CD14-positive monocyte (primary cell): ENCODE data around the gene STON2. TPM values are rescaled to one million over a fixed set of nuclear protein-coding genes. Genes with fewer than 3 reads are reported as not detected.
A peak's percentile ranks its signal among the peaks of the same experiment; 100 is the strongest.

Experiments used
- DNase-seq, 3 donors: peaks; one replicate each; pipeline ENCODE4 v3.0.0-alpha.2; 2011 to 2022
- H2AFZ ChIP-seq: 2 replicates; pipeline ENCODE4 v1.6.0; 2012; ENCODE audit warnings: mild to moderate bottlenecking, low read depth, low read length, inconsistent platforms; ENCODE audit not compliant: insufficient read depth, poor library complexity, severe bottlenecking
- H3K27ac ChIP-seq, 2 donors: 1 replicate in 1 of 2; 2 replicates in 1 of 2; pipeline ENCODE4 v1.5.1; 2012 to 2013; ENCODE audit warnings: low read length in 2 of 2, control low read depth in 1 of 2, inconsistent platforms in 1 of 2, low read depth in 1 of 2, mild to moderate bottlenecking in 1 of 2
- H3K27me3 ChIP-seq, 2 donors: one replicate each; pipeline versions ENCODE4 v1.6.0 to v1.6.1; 2011 to 2013; ENCODE audit warnings: low read length in 2 of 2; ENCODE audit not compliant: control insufficient read depth in 2 of 2, insufficient read depth in 2 of 2
- H3K36me3 ChIP-seq, 2 donors: replicated peaks in 1 of 2; 1 replicate in 1 of 2; 2 replicates in 1 of 2; pipeline versions ENCODE4 v1.5.1 to v1.6.1; 2012 to 2013; ENCODE audit warnings: low read length in 2 of 2, control low read depth in 1 of 2, inconsistent platforms in 1 of 2, mild to moderate bottlenecking in 1 of 2; ENCODE audit not compliant: insufficient read depth in 2 of 2, control insufficient read depth in 1 of 2
- H3K4me1 ChIP-seq, 2 donors: 1 replicate in 1 of 2; 2 replicates in 1 of 2; pipeline versions ENCODE4 v1.5.1 to v1.6.1; 2012 to 2013; ENCODE audit warnings: low read length in 2 of 2, control low read depth in 1 of 2, inconsistent platforms in 1 of 2, mild to moderate bottlenecking in 1 of 2, moderate library complexity in 1 of 2; ENCODE audit not compliant: insufficient read depth in 2 of 2, control insufficient read depth in 1 of 2
- H3K4me2 ChIP-seq: replicated peaks from 2 replicates; pipeline ENCODE3; 2012; ENCODE audit warnings: low read length, moderate library complexity, mild to moderate bottlenecking; ENCODE audit not compliant: poor library complexity, severe bottlenecking; ENCODE audit errors: extremely low read depth
- H3K4me3 ChIP-seq, 3 experiments: fragments of 200-600 bp in 1 of 3; sonication (generic) in 1 of 3; replicated peaks in 1 of 3; 1 replicate in 2 of 3; 2 replicates in 1 of 3; pipeline ENCODE4 v1.5.1; 2011 to 2013; ENCODE audit warnings: low read length in 3 of 3, mild to moderate bottlenecking in 3 of 3, control low read depth in 2 of 3, low read depth in 2 of 3, inconsistent platforms in 1 of 3, moderate library complexity in 1 of 3
- H3K79me2 ChIP-seq: 2 replicates; pipeline ENCODE4 v1.6.0; 2012; ENCODE audit warnings: mild to moderate bottlenecking, control low read depth, inconsistent platforms, low read length, moderate library complexity; ENCODE audit not compliant: insufficient read depth
- H3K9ac ChIP-seq: 2 replicates; pipeline ENCODE4 v1.6.0; 2017; ENCODE audit warnings: low read length, mild to moderate bottlenecking; ENCODE audit not compliant: insufficient read depth, poor library complexity, severe bottlenecking
- H3K9me3 ChIP-seq, 2 donors: replicated peaks in 1 of 2; 1 replicate in 1 of 2; 2 replicates in 1 of 2; pipeline versions ENCODE4 v1.5.1 to v1.6.1; 2012 to 2013; ENCODE audit warnings: low read length in 2 of 2, control low read depth in 1 of 2; ENCODE audit not compliant: control insufficient read depth in 1 of 2, insufficient read depth in 1 of 2
- H4K20me1 ChIP-seq: 2 replicates; pipeline ENCODE4 v1.6.0; 2012; ENCODE audit warnings: mild to moderate bottlenecking, low read length, control low read depth, moderate library complexity; ENCODE audit not compliant: insufficient read depth
- H3K27ac Mint-ChIP-seq, 7 donors: one replicate each; pipeline ENCODE4 v1.8.0; 2020; ENCODE audit warnings: mild to moderate bottlenecking in 7 of 7, mixed read lengths in 7 of 7, moderate library complexity in 6 of 7, inconsistent platforms in 2 of 7
- H3K27me3 Mint-ChIP-seq, 3 donors: one replicate each; pipeline ENCODE4 v1.8.0; 2021 to 2022; ENCODE audit warnings: low read depth in 3 of 3, mild to moderate bottlenecking in 3 of 3, mixed read lengths in 3 of 3, moderate library complexity in 3 of 3, inconsistent platforms in 1 of 3
- H3K36me3 Mint-ChIP-seq, 2 donors: one replicate each; pipeline ENCODE4 v1.8.0; 2020; ENCODE audit warnings: mixed read lengths in 2 of 2, inconsistent platforms in 1 of 2, mild to moderate bottlenecking in 1 of 2
- H3K4me1 Mint-ChIP-seq: one replicate; pipeline ENCODE4 v1.8.0; 2020; ENCODE audit warnings: mild to moderate bottlenecking, mixed read lengths
- H3K4me3 Mint-ChIP-seq, 2 donors: one replicate each; pipeline ENCODE4 v1.8.0; 2020; ENCODE audit warnings: mild to moderate bottlenecking in 2 of 2, mixed read lengths in 2 of 2, moderate library complexity in 1 of 2
- H3K9me3 Mint-ChIP-seq, 7 donors: one replicate each; pipeline ENCODE4 v1.8.0; 2020 to 2022; ENCODE audit warnings: mixed read lengths in 7 of 7, mild to moderate bottlenecking in 6 of 7, moderate library complexity in 6 of 7, inconsistent platforms in 2 of 7
- WGBS: methylation state at CpG from one replicate; pipeline ENCODE4 v1.1.5; 2013; ENCODE audit warnings: missing lambda C conversion rate; ENCODE audit not compliant: insufficient coverage; 5-methylcytosine and 5-hydroxymethylcytosine counted together
- intact Hi-C, 2 donors: fragments of 100-400 bp; cut with micrococcal nuclease; formaldehyde crosslinking; loops; one replicate each; pipeline versions ENCODE4 v1.15.0 to v1.15.1; 2023
- polyA plus RNA-seq, 3 donors: library from polyadenylated mRNA; depleted of rRNA in 1 of 3; unstranded in 2 of 3; stranded (reverse) in 1 of 3; fragments of 300-500 nt in 2 of 3; fragments of >200 nt in 1 of 3; fragmentation: Illumina TruSeq in 2 of 3; gene quantifications; 1 replicate in 2 of 3; 2 replicates in 1 of 3; pipeline ENCODE4 v1.2.3, GENCODE V29; 2012 to 2021
- TF ChIP-seq, protein P1 (sequence below): fragments of 200-600 bp; IDR thresholded peaks from one replicate; pipeline ENCODE4 v1.8.0; 2022; ENCODE audit warnings: antibody characterized with exemption, mild to moderate bottlenecking

Gene STON2
- polyA plus RNA-seq, 3 donors, result 1.6 to 3.2 (median 2.1) TPM

DNA sequence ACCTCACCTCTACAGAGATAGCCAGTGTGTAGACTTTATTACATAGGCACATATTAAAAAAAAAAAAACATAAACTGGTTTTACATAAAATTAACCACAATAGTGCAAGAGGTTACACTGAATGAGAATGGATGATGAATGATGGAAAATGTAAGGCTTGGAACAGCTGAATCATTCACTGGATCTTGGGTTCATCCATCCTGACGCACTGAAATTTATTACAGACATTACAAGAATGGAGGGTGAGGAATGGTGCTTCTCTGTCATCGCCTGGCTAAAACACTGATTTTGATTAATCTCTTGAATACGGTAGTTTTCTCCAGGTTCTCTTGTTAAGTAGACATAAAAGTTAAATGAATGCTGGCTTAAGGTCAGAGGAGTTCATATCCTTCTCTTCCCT is 139.4 kb downstream of the STON2 start:
- no peaks in the 10 kb centered on the region for H3K27me3 ChIP-seq
- TF ChIP-seq, protein P1, sequence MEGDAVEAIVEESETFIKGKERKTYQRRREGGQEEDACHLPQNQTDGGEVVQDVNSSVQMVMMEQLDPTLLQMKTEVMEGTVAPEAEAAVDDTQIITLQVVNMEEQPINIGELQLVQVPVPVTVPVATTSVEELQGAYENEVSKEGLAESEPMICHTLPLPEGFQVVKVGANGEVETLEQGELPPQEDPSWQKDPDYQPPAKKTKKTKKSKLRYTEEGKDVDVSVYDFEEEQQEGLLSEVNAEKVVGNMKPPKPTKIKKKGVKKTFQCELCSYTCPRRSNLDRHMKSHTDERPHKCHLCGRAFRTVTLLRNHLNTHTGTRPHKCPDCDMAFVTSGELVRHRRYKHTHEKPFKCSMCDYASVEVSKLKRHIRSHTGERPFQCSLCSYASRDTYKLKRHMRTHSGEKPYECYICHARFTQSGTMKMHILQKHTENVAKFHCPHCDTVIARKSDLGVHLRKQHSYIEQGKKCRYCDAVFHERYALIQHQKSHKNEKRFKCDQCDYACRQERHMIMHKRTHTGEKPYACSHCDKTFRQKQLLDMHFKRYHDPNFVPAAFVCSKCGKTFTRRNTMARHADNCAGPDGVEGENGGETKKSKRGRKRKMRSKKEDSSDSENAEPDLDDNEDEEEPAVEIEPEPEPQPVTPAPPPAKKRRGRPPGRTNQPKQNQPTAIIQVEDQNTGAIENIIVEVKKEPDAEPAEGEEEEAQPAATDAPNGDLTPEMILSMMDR, result no peak
- Mint-ChIP-seq H3K4me3 (no peak overlapping the region), H3K27me3 (no peaks in the 10 kb centered on the region), H3K9me3 (peaks cover 0 to 6% (median 0%) of the 10 kb centered on the region in 7 donors), H3K4me1 (peaks cover 8% of the 10 kb centered on the region), H3K27ac (no peak overlapping the region), H3K36me3 (no peaks in the 10 kb centered on the region)
- no CpG with 5 or more reads among the region's 3 CpGs for WGBS
- no peak overlapping the region for H3K4me2 ChIP-seq
- H3K4me1 ChIP-seq, result peaks cover 0 to 3% of the 10 kb centered on the region in 2 donors
- H3K4me3 ChIP-seq, result no peak overlapping the region
- H3K79me2 ChIP-seq, result no peaks in the 10 kb centered on the region
- no peaks in the 10 kb centered on the region for H3K9me3 ChIP-seq
- no peak overlapping the region for H3K9ac ChIP-seq
- no peaks in the 10 kb centered on the region for H3K36me3 ChIP-seq
- H3K27ac ChIP-seq, result no peak overlapping the region
- H4K20me1 ChIP-seq, result no peaks in the 10 kb centered on the region
- intact Hi-C loops, result no loop called here
- no peak overlapping the region for H2AFZ ChIP-seq
- DNase-seq, result no peak

GRCh38 chr14:81256289-81256960 is 143.7 kb downstream of the STON2 start:
- no peak overlapping the region for H3K4me3 Mint-ChIP-seq
- peak; percentile 18 to 53 (median 22) for DNase-seq
- no peaks in the 10 kb centered on the region for H3K27me3 Mint-ChIP-seq
- peaks cover 8% of the 10 kb centered on the region for H3K4me1 Mint-ChIP-seq
- intact Hi-C loops, result no loop called here
- H2AFZ ChIP-seq, result peak overlapping the region; percentile 6
- H3K36me3 Mint-ChIP-seq, result no peaks in the 10 kb centered on the region
- no peaks in the 10 kb centered on the region for H3K9me3 ChIP-seq
- no peaks in the 10 kb centered on the region for H3K79me2 ChIP-seq
- H4K20me1 ChIP-seq, result no peaks in the 10 kb centered on the region
- H3K27ac ChIP-seq, result no peak overlapping the region
- WGBS, result no CpG with 5 or more reads among the region's 2 CpGs
- H3K36me3 ChIP-seq, result no peaks in the 10 kb centered on the region
- H3K27ac Mint-ChIP-seq, result peak overlapping the region in 4 of 7 donors; percentile 42 to 65 (median 54)
- peaks cover 0 to 3% of the 10 kb centered on the region in 2 donors for H3K4me1 ChIP-seq
- no peak overlapping the region for H3K9ac ChIP-seq
- no peak overlapping the region for H3K4me2 ChIP-seq
- H3K9me3 Mint-ChIP-seq, result peaks cover 0 to 6% (median 0%) of the 10 kb centered on the region in 7 donors
- H3K4me3 ChIP-seq, result no peak overlapping the region
- TF ChIP-seq, protein P1, result no peak
- H3K27me3 ChIP-seq, result no peaks in the 10 kb centered on the region
